Body of pancreas (tissue), 4 donors: ENCODE results near the gene PIRT.

Source experiments
- POLR2A ChIP-seq, 3 donors: fragments of 450-650 bp; IDR thresholded peaks; one replicate each; pipeline ENCODE4 v1.6.1; 2016; ENCODE audit warnings: antibody characterized with exemption in 3 of 3, mild to moderate bottlenecking in 2 of 3
- TF ChIP-seq, protein P1 (sequence below), 7 experiments: fragments of 450-650 bp in 4 of 7; fragments of 200-600 bp in 3 of 7; sonication (generic) in 3 of 7; IDR thresholded peaks; one replicate each; pipeline ENCODE4 v1.5.1; 2016 to 2019; ENCODE audit warnings: antibody characterized with exemption in 7 of 7

DNA sequence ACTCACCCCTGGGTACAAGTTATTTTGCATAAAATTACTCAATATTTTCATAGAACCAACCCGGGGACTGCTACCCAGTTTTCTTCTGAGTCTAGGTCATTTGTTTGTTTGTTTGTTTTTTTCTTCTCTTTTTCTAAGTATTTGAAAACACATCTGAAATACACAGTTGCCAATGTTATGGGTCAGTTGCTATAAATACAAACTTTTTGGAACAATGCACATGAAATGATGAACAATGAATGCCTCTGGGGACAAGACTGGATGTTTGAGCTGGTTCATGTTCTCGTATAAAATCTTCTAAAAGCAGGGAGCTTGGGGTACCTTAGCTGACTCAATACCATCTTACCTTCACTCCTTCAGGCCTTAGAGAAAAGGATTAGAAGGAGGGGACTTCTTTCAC, 64.5 kb downstream of the PIRT start:
- TF ChIP-seq, protein P1, sequence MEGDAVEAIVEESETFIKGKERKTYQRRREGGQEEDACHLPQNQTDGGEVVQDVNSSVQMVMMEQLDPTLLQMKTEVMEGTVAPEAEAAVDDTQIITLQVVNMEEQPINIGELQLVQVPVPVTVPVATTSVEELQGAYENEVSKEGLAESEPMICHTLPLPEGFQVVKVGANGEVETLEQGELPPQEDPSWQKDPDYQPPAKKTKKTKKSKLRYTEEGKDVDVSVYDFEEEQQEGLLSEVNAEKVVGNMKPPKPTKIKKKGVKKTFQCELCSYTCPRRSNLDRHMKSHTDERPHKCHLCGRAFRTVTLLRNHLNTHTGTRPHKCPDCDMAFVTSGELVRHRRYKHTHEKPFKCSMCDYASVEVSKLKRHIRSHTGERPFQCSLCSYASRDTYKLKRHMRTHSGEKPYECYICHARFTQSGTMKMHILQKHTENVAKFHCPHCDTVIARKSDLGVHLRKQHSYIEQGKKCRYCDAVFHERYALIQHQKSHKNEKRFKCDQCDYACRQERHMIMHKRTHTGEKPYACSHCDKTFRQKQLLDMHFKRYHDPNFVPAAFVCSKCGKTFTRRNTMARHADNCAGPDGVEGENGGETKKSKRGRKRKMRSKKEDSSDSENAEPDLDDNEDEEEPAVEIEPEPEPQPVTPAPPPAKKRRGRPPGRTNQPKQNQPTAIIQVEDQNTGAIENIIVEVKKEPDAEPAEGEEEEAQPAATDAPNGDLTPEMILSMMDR (IDR thresholded peaks at IDR 0.05), result no peak
- no peak for TF ChIP-seq POLR2A (IDR thresholded peaks at IDR 0.05)
